ENCODE results near the gene C1orf116. TPM values are rescaled to one million over a fixed set of nuclear protein-coding genes. Genes with fewer than 3 reads are reported as not detected.

Gene C1orf116
- total RNA-seq, 2 donors from 2014 or later, result 36.5 to 107 TPM

DNA sequence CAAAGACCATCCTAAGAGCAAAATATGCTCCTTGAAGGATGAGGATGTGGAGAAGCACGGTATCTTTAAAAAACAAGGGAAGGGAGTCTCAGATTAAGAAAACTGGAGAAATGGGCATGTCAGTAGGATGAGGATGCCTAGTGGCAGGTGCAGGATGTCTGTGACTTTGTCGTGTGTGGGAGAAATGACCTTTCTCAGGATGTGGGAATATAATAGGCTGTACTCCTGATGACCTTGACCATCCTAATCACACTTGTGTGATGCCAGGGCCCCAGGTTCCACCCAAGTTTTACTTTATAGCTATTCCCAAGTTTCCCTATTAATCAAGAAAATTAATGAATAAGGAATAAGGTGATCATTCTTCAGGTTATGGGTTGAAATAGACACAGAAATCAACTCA, 12.9 kb downstream of the C1orf116 start:
- intact Hi-C loops (cut with DNase I), result no loop called here
- no peaks in the 10 kb centered on the region for H3K27me3 ChIP-seq (replicated peaks; ENCODE audit: insufficient read depth)
- H3K27ac ChIP-seq, result peak overlapping the region; percentile 38 to 41
- WGBS, result 62% methylated on average over 2 of the region's 2 CpGs
- H3K36me3 ChIP-seq, result peaks cover 0 to 3% of the 10 kb centered on the region in 2 donors
- TF ChIP-seq POLR2AphosphoS5 (IDR thresholded peaks at IDR 0.05), result no peak
- TF ChIP-seq POLR2A (IDR thresholded peaks at IDR 0.05), result no peak
- TF ChIP-seq, protein P1, sequence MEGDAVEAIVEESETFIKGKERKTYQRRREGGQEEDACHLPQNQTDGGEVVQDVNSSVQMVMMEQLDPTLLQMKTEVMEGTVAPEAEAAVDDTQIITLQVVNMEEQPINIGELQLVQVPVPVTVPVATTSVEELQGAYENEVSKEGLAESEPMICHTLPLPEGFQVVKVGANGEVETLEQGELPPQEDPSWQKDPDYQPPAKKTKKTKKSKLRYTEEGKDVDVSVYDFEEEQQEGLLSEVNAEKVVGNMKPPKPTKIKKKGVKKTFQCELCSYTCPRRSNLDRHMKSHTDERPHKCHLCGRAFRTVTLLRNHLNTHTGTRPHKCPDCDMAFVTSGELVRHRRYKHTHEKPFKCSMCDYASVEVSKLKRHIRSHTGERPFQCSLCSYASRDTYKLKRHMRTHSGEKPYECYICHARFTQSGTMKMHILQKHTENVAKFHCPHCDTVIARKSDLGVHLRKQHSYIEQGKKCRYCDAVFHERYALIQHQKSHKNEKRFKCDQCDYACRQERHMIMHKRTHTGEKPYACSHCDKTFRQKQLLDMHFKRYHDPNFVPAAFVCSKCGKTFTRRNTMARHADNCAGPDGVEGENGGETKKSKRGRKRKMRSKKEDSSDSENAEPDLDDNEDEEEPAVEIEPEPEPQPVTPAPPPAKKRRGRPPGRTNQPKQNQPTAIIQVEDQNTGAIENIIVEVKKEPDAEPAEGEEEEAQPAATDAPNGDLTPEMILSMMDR (IDR thresholded peaks at IDR 0.05), result no peak
- H3K4me1 ChIP-seq (replicated peaks), result peaks cover 9% of the 10 kb centered on the region
- DNase-seq (ENCODE audit: low spot score), result no peak
- no peaks in the 10 kb centered on the region for H3K9me3 ChIP-seq
- H3K4me3 ChIP-seq, result no peak overlapping the region

- intact Hi-C loops (cut with DNase I), result no loop called here
- H3K27ac ChIP-seq, result peak overlapping the region; percentile 10 to 41
These were observed 13.4 kb downstream of the C1orf116 start for GRCh38 chr1:207019161-207019560.

GRCh38 chr1:207018707-207019106, 13.8 kb downstream of the C1orf116 start:
- no peaks in the 10 kb centered on the region for H3K9me3 ChIP-seq
- no peak overlapping the region for H3K4me3 ChIP-seq
- intact Hi-C loops (cut with DNase I), result no loop called here
- H3K36me3 ChIP-seq, result peaks cover 0 to 3% of the 10 kb centered on the region in 2 donors
- no peaks in the 10 kb centered on the region for H3K27me3 ChIP-seq (replicated peaks; ENCODE audit: insufficient read depth)
- WGBS, result 84% methylated on average over 4 of the region's 4 CpGs
- no peak for TF ChIP-seq POLR2AphosphoS5 (IDR thresholded peaks at IDR 0.05)
- TF ChIP-seq, protein P1 (IDR thresholded peaks at IDR 0.05), result no peak
- TF ChIP-seq POLR2A (IDR thresholded peaks at IDR 0.05), result no peak
- H3K27ac ChIP-seq, result peak overlapping the region; percentile 10 to 41
- no peak for DNase-seq (ENCODE audit: low spot score)
- no peaks in the 10 kb centered on the region for H3K4me1 ChIP-seq (replicated peaks)

More at GRCh38 chr1:207019161-207019560, 13.4 kb downstream of the C1orf116 start:
- Histone ChIP-seq H3K4me1 (replicated peaks) (peaks cover 4% of the 10 kb centered on the region), H3K27me3 (replicated peaks; ENCODE audit: insufficient read depth) (no peaks in the 10 kb centered on the region), H3K9me3 (no peaks in the 10 kb centered on the region), H3K36me3 (peaks cover 0 to 3% of the 10 kb centered on the region in 2 donors), H3K4me3 (no peak overlapping the region)
- TF ChIP-seq, protein P1 (IDR thresholded peaks at IDR 0.05), result no peak
- TF ChIP-seq POLR2A (IDR thresholded peaks at IDR 0.05) (no peak), POLR2AphosphoS5 (IDR thresholded peaks at IDR 0.05) (no peak)
- WGBS, result 91% methylated on average over 2 of the region's 2 CpGs
- DNase-seq (ENCODE audit: low spot score), result no peak

GRCh38 chr1:207017615-207018559, 14.7 kb downstream of the C1orf116 start:
- H3K36me3 ChIP-seq, result peaks cover 0 to 3% of the 10 kb centered on the region in 2 donors
- intact Hi-C loops (cut with DNase I), result no loop called here
- 60% methylated on average over 7 of the region's 7 CpGs for WGBS
- TF ChIP-seq, protein P1 (IDR thresholded peaks at IDR 0.05), result no peak
- peak; percentile 69 for TF ChIP-seq POLR2AphosphoS5 (IDR thresholded peaks at IDR 0.05)
- no peak for TF ChIP-seq POLR2A (IDR thresholded peaks at IDR 0.05)
- peak; percentile 63 for DNase-seq (ENCODE audit: low spot score)
- no peaks in the 10 kb centered on the region for H3K4me1 ChIP-seq (replicated peaks)
- no peak overlapping the region for H3K4me3 ChIP-seq
- H3K27ac ChIP-seq, result peak overlapping the region; percentile 10 to 41
- no peaks in the 10 kb centered on the region for H3K27me3 ChIP-seq (replicated peaks; ENCODE audit: insufficient read depth)
- H3K9me3 ChIP-seq, result no peaks in the 10 kb centered on the region

All from prostate gland (tissue), 2 donors.